Mesendoderm (in vitro differentiated cells): Measurements from ENCODE around the gene EMID1.
"Not testable (repeated sequence)": the region's sequence is repeated elsewhere in the genome, so short reads cannot be mapped to it uniquely, and the experiment has no call there.

Experiments
- DNase-seq: peaks from one replicate; pipeline ENCODE4 v3.0.0; 2013
- H2AK5ac ChIP-seq: 2 replicates; pipeline ENCODE4 v1.6.1; 2013; ENCODE audit warnings: low read length, inconsistent platforms
- H2BK120ac ChIP-seq: 2 replicates; pipeline ENCODE4 v1.6.1; 2013; ENCODE audit warnings: low read depth, mild to moderate bottlenecking, low read length, moderate library complexity, mixed read lengths
- H2BK15ac ChIP-seq: replicated peaks from 2 replicates; pipeline ENCODE4 v1.6.1; 2013; ENCODE audit warnings: low read depth, mild to moderate bottlenecking, moderate library complexity
- H2BK5ac ChIP-seq: 2 replicates; pipeline ENCODE4 v1.6.1; 2013; ENCODE audit warnings: low read length, inconsistent platforms
- H3K18ac ChIP-seq: 2 replicates; pipeline ENCODE4 v1.6.1; 2013; ENCODE audit warnings: mild to moderate bottlenecking, low read length, mixed read lengths
- H3K23ac ChIP-seq: one replicate; pipeline ENCODE4 v1.6.1; 2013; ENCODE audit warnings: low read length
- H3K27ac ChIP-seq: 2 replicates; pipeline ENCODE4 v1.5.1; 2013; ENCODE audit warnings: low read depth, mild to moderate bottlenecking, inconsistent platforms, low read length, moderate library complexity
- H3K27me3 ChIP-seq: 2 replicates; pipeline ENCODE4 v1.6.1; 2013; ENCODE audit warnings: low read length, control low read depth, mild to moderate bottlenecking, inconsistent platforms; ENCODE audit not compliant: insufficient read depth, poor library complexity
- H3K36me3 ChIP-seq: 2 replicates; pipeline ENCODE4 v1.6.1; 2013; ENCODE audit warnings: low read length, inconsistent platforms; ENCODE audit not compliant: control insufficient read depth, insufficient read depth
- H3K4ac ChIP-seq: one replicate; pipeline ENCODE4 v1.6.1; 2013; ENCODE audit warnings: low read depth, mild to moderate bottlenecking, low read length, moderate library complexity
- H3K4me1 ChIP-seq: 2 replicates; pipeline ENCODE4 v1.6.1; 2013; ENCODE audit warnings: low read depth, low read length, inconsistent platforms; ENCODE audit not compliant: control insufficient read depth
- H3K4me2 ChIP-seq: 2 replicates; pipeline ENCODE4 v1.6.1; 2013; ENCODE audit warnings: low read length
- H3K4me3 ChIP-seq: 2 replicates; pipeline ENCODE4 v1.5.1; 2013; ENCODE audit warnings: mild to moderate bottlenecking, low read length
- H3K56ac ChIP-seq: one replicate; pipeline ENCODE4 v1.6.1; 2013; ENCODE audit warnings: low read length
- H3K79me1 ChIP-seq: 2 replicates; pipeline ENCODE4 v1.6.1; 2013; ENCODE audit warnings: low read length, inconsistent platforms
- H3K79me2 ChIP-seq: 2 replicates; pipeline ENCODE4 v1.6.1; 2013; ENCODE audit warnings: mild to moderate bottlenecking, low read length; ENCODE audit not compliant: control insufficient read depth, insufficient read depth
- H3K9ac ChIP-seq: 2 replicates; pipeline ENCODE4 v1.6.1; 2013; ENCODE audit warnings: low read length, inconsistent platforms
- H4K5ac ChIP-seq: one replicate; pipeline ENCODE4 v1.6.1; 2013; ENCODE audit warnings: low read length
- H4K8ac ChIP-seq: one replicate; pipeline ENCODE4 v1.6.1; 2013; ENCODE audit warnings: low read depth, mild to moderate bottlenecking, control low read depth, low read length, moderate library complexity
- WGBS: extraction: QIAGEN DNeasy Blood & Tissue Kit; methylation state at CpG from one replicate; pipeline ENCODE4 v1.1.7; 2013; ENCODE audit warnings: low lambda C conversion rate, missing lambda C conversion rate; ENCODE audit not compliant: insufficient coverage; ENCODE audit errors: extremely low coverage; 5-methylcytosine and 5-hydroxymethylcytosine counted together

Gene EMID1

DNA sequence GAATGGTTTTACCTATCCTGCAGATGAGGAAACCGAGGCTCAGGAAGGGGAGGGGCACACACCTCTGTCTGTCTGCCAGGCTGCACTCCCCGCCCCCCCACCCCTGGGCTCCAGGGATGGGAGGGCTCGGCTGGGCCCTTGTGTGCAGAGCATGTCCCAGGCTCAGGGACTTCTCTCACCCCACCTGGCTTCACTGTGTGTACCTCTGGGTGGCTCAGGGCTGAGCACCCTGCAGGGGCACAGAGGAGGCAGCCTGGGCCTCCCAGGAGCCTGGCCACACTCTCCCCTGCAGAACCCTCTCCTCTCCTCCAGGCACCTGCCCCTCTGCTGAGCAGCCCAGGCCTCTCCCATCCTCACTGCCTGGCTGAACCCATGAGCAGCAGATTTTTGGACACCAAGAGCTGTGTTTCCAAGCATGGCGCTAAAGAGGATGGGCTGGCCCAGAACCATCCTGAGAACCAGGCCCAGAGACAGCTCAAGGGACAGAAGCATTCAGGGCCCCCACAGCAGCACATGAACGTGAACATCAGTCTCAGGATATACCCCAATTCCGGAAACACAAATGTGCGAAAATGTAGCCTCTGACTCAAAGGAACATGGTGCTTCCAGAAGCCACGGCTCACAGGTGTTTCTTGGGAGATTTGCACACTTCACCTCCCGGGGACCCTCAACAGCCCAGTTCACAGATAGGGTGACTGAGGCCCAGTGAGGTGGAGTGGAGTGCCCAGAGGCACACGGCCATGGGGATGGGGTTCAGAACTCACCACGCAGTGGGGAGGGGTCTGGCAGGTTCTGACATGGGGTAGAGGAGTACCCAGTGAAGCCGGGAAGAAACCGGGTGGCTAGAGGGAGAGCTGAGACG is 10.5 kb downstream of the EMID1 start:
- no peak overlapping the region for H4K5ac ChIP-seq
- no peaks in the 10 kb centered on the region for H3K79me1 ChIP-seq
- peaks cover 2% of the 10 kb centered on the region for H3K4me1 ChIP-seq
- no peak overlapping the region for H2AK5ac ChIP-seq
- no peak overlapping the region for H3K4ac ChIP-seq
- H3K4me3 ChIP-seq, result no peak overlapping the region
- no peaks in the 10 kb centered on the region for H3K36me3 ChIP-seq
- no peaks in the 10 kb centered on the region for H3K79me2 ChIP-seq
- no peak overlapping the region for H3K23ac ChIP-seq
- H3K27me3 ChIP-seq, result no peaks in the 10 kb centered on the region
- H3K27ac ChIP-seq, result no peak overlapping the region
- no peak overlapping the region for H3K4me2 ChIP-seq
- WGBS, result no CpG with 5 or more reads among the region's 14 CpGs
- no peak overlapping the region for H2BK15ac ChIP-seq
- no peak overlapping the region for H3K56ac ChIP-seq
- DNase-seq, result no peak
- no peak overlapping the region for H4K8ac ChIP-seq
- no peak overlapping the region for H3K9ac ChIP-seq
- no peak overlapping the region for H2BK5ac ChIP-seq
- H2BK120ac ChIP-seq, result no peak overlapping the region
- H3K18ac ChIP-seq, result no peak overlapping the region

DNA sequence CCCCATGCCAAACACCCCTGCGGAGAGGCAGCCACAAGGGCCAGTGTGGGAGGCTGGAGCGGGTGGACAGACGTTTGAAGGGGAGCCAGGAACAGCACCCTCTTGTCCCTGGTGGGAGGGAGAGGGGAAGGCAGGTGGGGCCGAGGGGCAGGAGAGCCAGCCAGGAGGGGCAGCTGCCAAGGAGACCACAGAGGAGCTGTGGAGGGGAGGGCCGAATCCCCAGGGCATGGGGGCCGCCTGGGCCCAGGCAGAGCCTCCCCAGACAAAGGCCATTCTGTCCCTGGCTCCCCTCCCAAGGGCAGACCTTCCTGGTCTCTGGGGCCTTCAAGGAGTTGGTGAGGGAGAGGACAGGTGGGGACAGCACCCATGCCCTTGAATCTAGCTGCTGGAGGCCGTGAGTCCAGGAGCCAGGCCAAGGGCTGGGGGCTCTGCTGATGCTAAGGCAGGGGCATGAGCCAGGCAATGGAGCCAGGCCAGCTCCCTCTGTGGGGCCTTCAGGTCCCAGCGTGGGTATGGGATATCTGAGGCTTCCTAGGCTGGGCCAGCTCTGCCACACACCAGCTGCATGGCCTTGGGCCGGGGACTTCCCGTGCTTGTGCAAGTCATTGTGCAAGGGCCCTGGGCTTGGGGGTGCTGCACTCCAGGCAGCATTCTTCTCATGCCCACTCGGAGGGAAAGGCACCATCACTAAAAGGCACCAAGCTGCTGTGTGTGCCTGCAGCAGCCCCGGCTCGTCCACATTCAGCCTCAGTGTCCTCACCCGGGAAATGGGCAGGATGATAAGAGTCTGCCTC is 11.4 kb downstream of the EMID1 start:
- H3K4me2 ChIP-seq, result no peak overlapping the region
- H3K4me3 ChIP-seq, result no peak overlapping the region
- H3K4me1 ChIP-seq, result peaks cover 2% of the 10 kb centered on the region
- H3K9ac ChIP-seq, result no peak overlapping the region
- no peak overlapping the region for H4K8ac ChIP-seq
- no peaks in the 10 kb centered on the region for H3K27me3 ChIP-seq
- H2BK5ac ChIP-seq, result no peak overlapping the region
- H3K36me3 ChIP-seq, result no peaks in the 10 kb centered on the region
- no peak for DNase-seq
- no peak overlapping the region for H3K18ac ChIP-seq
- no peak overlapping the region for H4K5ac ChIP-seq
- H2BK15ac ChIP-seq, result no peak overlapping the region
- no peaks in the 10 kb centered on the region for H3K79me2 ChIP-seq
- H2BK120ac ChIP-seq, result no peak overlapping the region
- no peaks in the 10 kb centered on the region for H3K79me1 ChIP-seq
- H2AK5ac ChIP-seq, result no peak overlapping the region
- no peak overlapping the region for H3K23ac ChIP-seq
- no CpG with 5 or more reads among the region's 14 CpGs for WGBS
- H3K56ac ChIP-seq, result no peak overlapping the region
- no peak overlapping the region for H3K4ac ChIP-seq
- no peak overlapping the region for H3K27ac ChIP-seq

DNA sequence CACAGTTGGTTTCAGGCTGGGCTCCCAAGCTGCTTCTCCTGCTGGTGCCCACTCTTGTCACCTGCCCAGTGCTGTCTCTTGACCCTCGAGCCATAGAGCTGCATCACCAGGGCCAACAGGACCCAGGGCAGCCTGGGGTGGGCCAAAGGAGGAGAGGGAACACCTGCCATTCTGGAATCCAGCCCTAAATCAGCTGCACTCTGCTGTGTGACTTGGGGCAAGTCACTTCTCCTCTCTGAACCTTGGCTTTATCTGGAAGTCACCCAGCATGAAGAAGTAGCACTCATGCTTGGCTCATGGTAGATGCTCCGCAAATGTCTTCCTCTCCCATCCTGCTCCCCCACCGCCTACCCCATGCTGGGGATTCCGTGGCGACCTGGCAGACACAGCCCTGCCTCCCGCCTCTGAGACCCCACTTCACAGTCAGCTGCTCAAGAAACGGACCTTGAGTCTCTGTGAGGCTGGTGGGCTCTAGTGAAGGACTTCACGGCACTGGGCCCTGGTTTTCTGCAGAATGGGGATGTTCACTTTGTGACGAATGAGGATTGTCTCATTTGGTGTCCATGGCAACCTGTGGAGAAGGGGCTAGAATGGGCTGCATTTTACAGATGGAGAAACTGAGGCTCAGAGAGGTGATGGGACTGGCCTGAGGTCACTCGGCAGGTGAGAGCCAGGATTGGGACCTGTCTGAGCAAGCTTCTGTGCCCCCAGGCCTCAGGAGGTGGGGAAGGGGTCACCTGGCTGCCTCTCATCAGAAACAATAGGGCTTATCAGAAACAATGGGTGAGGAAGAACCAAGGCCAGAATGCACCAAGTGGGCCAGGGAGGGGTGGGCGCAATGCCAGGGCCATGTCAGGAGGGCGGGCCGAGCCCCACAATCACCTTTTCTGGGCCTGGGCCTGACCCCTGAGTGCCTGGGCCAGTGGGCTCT is 12.4 kb downstream of the EMID1 start:
- peak; percentile 38 for DNase-seq
- H3K4me1 ChIP-seq, result peaks cover 2% of the 10 kb centered on the region
- H4K8ac ChIP-seq, result no peak overlapping the region
- H3K4me3 ChIP-seq, result no peak overlapping the region
- no peak overlapping the region for H3K23ac ChIP-seq
- WGBS, result no CpG with 5 or more reads among the region's 13 CpGs
- H3K56ac ChIP-seq, result no peak overlapping the region
- no peak overlapping the region for H3K18ac ChIP-seq
- no peak overlapping the region for H2BK5ac ChIP-seq
- no peak overlapping the region for H3K27ac ChIP-seq
- H3K36me3 ChIP-seq, result no peaks in the 10 kb centered on the region
- H3K9ac ChIP-seq, result no peak overlapping the region
- H3K79me2 ChIP-seq, result no peaks in the 10 kb centered on the region
- no peaks in the 10 kb centered on the region for H3K27me3 ChIP-seq
- no peak overlapping the region for H4K5ac ChIP-seq
- H2BK15ac ChIP-seq, result no peak overlapping the region
- no peak overlapping the region for H2BK120ac ChIP-seq
- no peaks in the 10 kb centered on the region for H3K79me1 ChIP-seq
- no peak overlapping the region for H2AK5ac ChIP-seq
- H3K4ac ChIP-seq, result no peak overlapping the region
- H3K4me2 ChIP-seq, result no peak overlapping the region

DNA sequence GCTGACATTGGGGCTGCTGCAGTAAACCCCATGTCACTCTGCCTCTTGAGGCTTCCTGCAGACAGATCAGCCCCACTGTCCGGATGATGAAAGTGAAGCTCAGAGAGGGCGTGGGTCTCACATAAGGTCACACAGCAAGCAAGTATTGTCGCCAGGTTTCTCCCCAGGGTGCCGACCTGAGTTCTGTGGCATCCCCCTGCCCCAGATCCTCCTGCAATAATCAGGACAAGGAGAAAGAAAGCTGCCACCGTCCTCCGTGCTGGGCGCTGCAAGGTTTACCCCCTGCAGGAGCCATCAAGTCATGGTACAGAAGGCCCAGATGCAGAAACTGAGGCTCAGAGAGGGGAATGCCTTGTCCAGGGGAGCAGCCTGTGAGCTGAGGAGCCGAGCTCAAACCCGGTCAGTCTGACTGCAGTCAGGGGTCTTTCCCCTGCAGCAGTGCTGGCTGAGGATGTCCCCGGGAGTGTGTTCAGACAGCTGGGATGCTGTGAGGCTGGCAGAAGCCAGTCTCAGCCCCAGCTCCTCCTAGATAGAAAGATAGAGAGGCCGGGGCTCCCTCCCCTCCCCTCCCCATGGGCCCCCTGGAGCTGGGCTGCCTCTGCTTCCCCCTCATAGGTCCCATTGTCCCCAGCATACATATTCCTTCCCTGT is 13.2 kb downstream of the EMID1 start:
- H3K27me3 ChIP-seq, result no peaks in the 10 kb centered on the region
- no peak overlapping the region for H2BK5ac ChIP-seq
- no peak overlapping the region for H2BK15ac ChIP-seq
- H3K23ac ChIP-seq, result no peak overlapping the region
- H3K36me3 ChIP-seq, result no peaks in the 10 kb centered on the region
- peaks cover 2% of the 10 kb centered on the region for H3K4me1 ChIP-seq
- no peak overlapping the region for H3K9ac ChIP-seq
- H3K79me1 ChIP-seq, result no peaks in the 10 kb centered on the region
- no peak overlapping the region for H3K4me3 ChIP-seq
- H3K18ac ChIP-seq, result no peak overlapping the region
- no peak for DNase-seq
- H3K4me2 ChIP-seq, result no peak overlapping the region
- H3K56ac ChIP-seq, result no peak overlapping the region
- H2BK120ac ChIP-seq, result no peak overlapping the region
- H4K5ac ChIP-seq, result no peak overlapping the region
- no peak overlapping the region for H2AK5ac ChIP-seq
- no CpG with 5 or more reads among the region's 11 CpGs for WGBS
- H3K4ac ChIP-seq, result no peak overlapping the region
- H3K79me2 ChIP-seq, result no peaks in the 10 kb centered on the region
- H3K27ac ChIP-seq, result no peak overlapping the region
- no peak overlapping the region for H4K8ac ChIP-seq

DNA sequence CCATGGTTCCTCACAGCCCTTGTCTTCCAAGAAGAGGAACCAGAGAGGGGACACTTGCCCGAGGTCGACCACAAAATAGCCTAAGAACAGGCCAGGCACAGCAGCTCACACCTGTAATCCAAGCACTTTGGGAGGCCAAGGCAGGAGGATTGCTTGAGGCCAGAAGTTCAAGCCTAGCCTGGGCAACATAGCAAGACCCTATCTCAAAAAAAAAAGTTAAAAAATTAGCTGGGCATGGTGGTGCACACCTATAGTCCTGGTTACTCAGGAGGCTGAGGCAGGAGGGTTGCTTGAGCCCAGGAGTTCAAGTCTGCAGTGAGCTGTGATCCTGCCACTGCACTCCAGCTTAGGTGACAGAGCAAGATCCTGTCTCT is 13.7 kb downstream of the EMID1 start:
- not testable (repeated sequence) for H3K4me3 ChIP-seq, H3K4ac ChIP-seq, H3K56ac ChIP-seq, H3K36me3 ChIP-seq, H2BK120ac ChIP-seq, DNase-seq, H3K23ac ChIP-seq, H3K18ac ChIP-seq, H3K9ac ChIP-seq, H3K79me2 ChIP-seq, H2BK15ac ChIP-seq, H2AK5ac ChIP-seq, H3K27ac ChIP-seq, H4K5ac ChIP-seq, H3K4me1 ChIP-seq, H3K4me2 ChIP-seq, H4K8ac ChIP-seq, H3K79me1 ChIP-seq, H3K27me3 ChIP-seq, H2BK5ac ChIP-seq
- WGBS, result no CpG with 5 or more reads among the region's 2 CpGs
